HG02642 (cell line): ENCODE results near the gene USP20.
"Not testable (repeated sequence)": the region's sequence is repeated elsewhere in the genome, so short reads cannot be mapped to it uniquely, and the experiment has no call there.

ENCODE experiments used
- ATAC-seq: cut with Tn5 transposase; IDR thresholded peaks from one replicate; pipeline ENCODE4 v1.9.1; 2021; ENCODE audit warnings: mild to moderate bottlenecking; ENCODE audit not compliant: unreplicated experiment, poor library complexity

Gene USP20

GRCh38 chr9:129887334-129888292 is 52.4 kb downstream of the USP20 start:
- no peak for ATAC-seq

GRCh38 chr9:129888293-129889121 is 53.2 kb downstream of the USP20 start:
- ATAC-seq, result peak; percentile 63

GRCh38 chr9:129889122-129889940 is 54.1 kb downstream of the USP20 start:
- ATAC-seq, result no peak

GRCh38 chr9:129889941-129890717 is 54.9 kb downstream of the USP20 start:
- no peak for ATAC-seq

- not testable (repeated sequence) for ATAC-seq
These were observed 55.6 kb downstream of the USP20 start for GRCh38 chr9:129890718-129891299.

- ATAC-seq, result no peak
These were observed 56.3 kb downstream of the USP20 start for GRCh38 chr9:129891569-129891968.

GRCh38 chr9:129894120-129894823 is 59.0 kb downstream of the USP20 start:
- ATAC-seq, result no peak

- ATAC-seq, result no peak
These were observed 60.4 kb downstream of the USP20 start for GRCh38 chr9:129895376-129896268.

- no peak for ATAC-seq
These were observed 62.0 kb downstream of the USP20 start for GRCh38 chr9:129897263-129897662.

- ATAC-seq, result no peak
These were observed 62.9 kb downstream of the USP20 start for GRCh38 chr9:129898185-129898584.

- no peak for ATAC-seq
These were observed 64.4 kb downstream of the USP20 start for GRCh38 chr9:129899620-129900019.

GRCh38 chr9:129900263-129901027 is 65.2 kb downstream of the USP20 start:
- ATAC-seq, result peak; percentile 73

GRCh38 chr9:129901993-129902739 is 66.9 kb downstream of the USP20 start:
- no peak for ATAC-seq

GRCh38 chr9:129902740-129903134 is 67.5 kb downstream of the USP20 start:
- no peak for ATAC-seq

GRCh38 chr9:129904734-129905133 is 69.5 kb downstream of the USP20 start:
- ATAC-seq, result no peak

GRCh38 chr9:129906298-129906697 is 71.0 kb downstream of the USP20 start:
- no peak for ATAC-seq
